ENCODE data around the gene SHROOM2. TPM values are rescaled to one million over a fixed set of nuclear protein-coding genes. Genes with fewer than 3 reads are reported as not detected.

The SHROOM2 gene
- total RNA-seq, 1 experiment from 2014 or later: 13.9 TPM

DNA sequence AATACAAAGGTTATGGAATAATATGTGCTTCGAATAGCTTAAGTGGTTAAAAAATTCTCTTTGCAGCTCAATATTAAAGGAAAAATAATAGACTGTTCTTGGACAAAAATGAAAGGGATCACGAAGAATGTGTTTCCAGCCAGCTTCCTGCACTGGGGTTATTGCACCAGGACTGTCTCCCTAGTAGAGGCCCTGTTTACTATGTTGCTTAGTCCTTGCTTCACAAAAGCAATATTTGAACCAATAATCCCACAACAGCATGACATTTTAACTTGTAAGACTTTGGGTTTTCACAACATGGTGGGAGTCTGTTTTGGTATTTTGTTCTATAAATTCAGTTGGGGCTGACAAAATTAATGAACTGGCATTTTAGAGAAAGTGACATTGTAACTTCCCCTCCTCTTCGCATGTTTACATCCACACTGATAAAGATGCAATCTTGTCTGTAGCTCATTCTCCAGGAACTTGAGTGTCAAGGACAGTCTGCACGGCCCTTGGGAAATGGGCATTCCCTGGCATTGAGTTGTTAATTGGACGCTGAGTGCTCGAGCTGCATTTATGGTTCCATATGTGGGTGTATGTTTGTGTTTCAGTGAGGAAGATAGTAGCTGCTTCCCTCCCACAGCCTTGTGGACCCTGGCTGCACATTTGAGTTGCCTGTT lies 39.0 kb downstream of the SHROOM2 start:
- Histone ChIP-seq H3K14ac (ENCODE audit: insufficient read depth, low read length) (no peak overlapping the region; the same call in 1 of the 2 replicates), H2AFZ (ENCODE audit: low read length) (no peak overlapping the region), H4K8ac (replicated peaks; ENCODE audit: insufficient read length, low read depth, low read length) (no peak overlapping the region), H3K27me3 (ENCODE audit: insufficient read depth, low read length) (no peaks in the 10 kb centered on the region), H2AK5ac (ENCODE audit: insufficient read length, low read length) (no peak overlapping the region), H3K4me1 (ENCODE audit: insufficient read depth, low read length) (peaks cover 23% of the 10 kb centered on the region; the same call in 1 of the 2 replicates), H2BK5ac (ENCODE audit: insufficient read length, low read length) (no peak overlapping the region), H3K9ac (ENCODE audit: extremely low read depth, insufficient read length, low read length) (no peak overlapping the region), H3K9me3 (ENCODE audit: control insufficient read depth, low read depth, low read length) (no peaks in the 10 kb centered on the region), H4K20me1 (ENCODE audit: control insufficient read depth, insufficient read depth, insufficient read length) (no peaks in the 10 kb centered on the region), H2BK12ac (ENCODE audit: insufficient read length, low read depth, low read length) (no peak overlapping the region), H3K56ac (ENCODE audit: insufficient read length, low read depth, low read length) (no peak overlapping the region), H3K4me2 (ENCODE audit: insufficient read depth, insufficient read length, low read length) (no peak overlapping the region), H3K18ac (ENCODE audit: insufficient read length, low read depth, low read length) (no peak overlapping the region), H4K5ac (ENCODE audit: insufficient read length, low read depth, low read length) (no peak overlapping the region), H3K23ac (ENCODE audit: insufficient read length, low read depth, low read length) (no peak overlapping the region), H2BK15ac (ENCODE audit: low read depth, low read length) (no peak overlapping the region), H2BK120ac (ENCODE audit: low read depth, low read length, poor library complexity, severe bottlenecking) (no peak overlapping the region), H3K79me2 (ENCODE audit: insufficient read depth, low read length) (peaks cover 8% of the 10 kb centered on the region; the same call in 1 of the 2 replicates), H2BK20ac (ENCODE audit: low read depth, low read length, poor library complexity, severe bottlenecking) (no peak overlapping the region), H3K23me2 (ENCODE audit: insufficient read length, low read depth, low read length, poor library complexity, severe bottlenecking) (no peaks in the 10 kb centered on the region), H3T11ph (ENCODE audit: low read length) (no peak overlapping the region), H3K79me1 (ENCODE audit: insufficient read depth, low read depth, low read length, poor library complexity, severe bottlenecking) (peaks cover 7% of the 10 kb centered on the region), H3K4ac (ENCODE audit: low read depth, low read length) (no peak overlapping the region), H4K91ac (ENCODE audit: insufficient read length, low read depth, low read length) (no peak overlapping the region), H3K27ac (ENCODE audit: insufficient read length, low read depth, low read length) (no peak overlapping the region)
- no peak overlapping the region; a peak in 1 of 5 replicates for H3K4me3 Mint-ChIP-seq
- H3K36me3 Mint-ChIP-seq (ENCODE audit: insufficient read depth in 1 of 3, low read depth in 3 of 3): peaks cover 2 to 10% (median 9%) of the 10 kb centered on the region in 3 experiments; a peak in 6 of 7 replicates
- peaks cover 42 to 61% of the 10 kb centered on the region in 2 experiments for H3K4me1 Mint-ChIP-seq
- H3K27me3 Mint-ChIP-seq (ENCODE audit: low read depth): no peaks in the 10 kb centered on the region
- peak overlapping the region in 2 of 3 experiments; percentile 75 to 96; a peak in 5 of 7 replicates for H3K27ac Mint-ChIP-seq
- TF ChIP-seq, protein P1, sequence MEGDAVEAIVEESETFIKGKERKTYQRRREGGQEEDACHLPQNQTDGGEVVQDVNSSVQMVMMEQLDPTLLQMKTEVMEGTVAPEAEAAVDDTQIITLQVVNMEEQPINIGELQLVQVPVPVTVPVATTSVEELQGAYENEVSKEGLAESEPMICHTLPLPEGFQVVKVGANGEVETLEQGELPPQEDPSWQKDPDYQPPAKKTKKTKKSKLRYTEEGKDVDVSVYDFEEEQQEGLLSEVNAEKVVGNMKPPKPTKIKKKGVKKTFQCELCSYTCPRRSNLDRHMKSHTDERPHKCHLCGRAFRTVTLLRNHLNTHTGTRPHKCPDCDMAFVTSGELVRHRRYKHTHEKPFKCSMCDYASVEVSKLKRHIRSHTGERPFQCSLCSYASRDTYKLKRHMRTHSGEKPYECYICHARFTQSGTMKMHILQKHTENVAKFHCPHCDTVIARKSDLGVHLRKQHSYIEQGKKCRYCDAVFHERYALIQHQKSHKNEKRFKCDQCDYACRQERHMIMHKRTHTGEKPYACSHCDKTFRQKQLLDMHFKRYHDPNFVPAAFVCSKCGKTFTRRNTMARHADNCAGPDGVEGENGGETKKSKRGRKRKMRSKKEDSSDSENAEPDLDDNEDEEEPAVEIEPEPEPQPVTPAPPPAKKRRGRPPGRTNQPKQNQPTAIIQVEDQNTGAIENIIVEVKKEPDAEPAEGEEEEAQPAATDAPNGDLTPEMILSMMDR (conservative IDR thresholded peaks at IDR 0.05): no peak
- DNase-seq: no peak
- no CpG with 5 or more reads among the region's 6 CpGs for WGBS (ENCODE audit: extremely low coverage, insufficient read length, low lambda C conversion rate)
- H3K9me3 Mint-ChIP-seq: peaks cover 31 to 60% of the 10 kb centered on the region in 2 experiments; a peak in 4 of 5 replicates
